Rectal smooth muscle tissue (tissue), 1 donor: ENCODE measurements around the gene NOX4.
"Not testable (repeated sequence)": the region's sequence is repeated elsewhere in the genome, so short reads cannot be mapped to it uniquely, and the experiment has no call there.

ENCODE experiments used
- H3K27ac ChIP-seq: one replicate; pipeline ENCODE4 v1.7.0; 2013; ENCODE audit warnings: low read depth, low read length, inconsistent platforms
- H3K27me3 ChIP-seq: one replicate; pipeline ENCODE4 v1.7.0; 2013; ENCODE audit warnings: low read length; ENCODE audit not compliant: control insufficient read depth, insufficient read depth
- H3K36me3 ChIP-seq: one replicate; pipeline ENCODE4 v1.7.0; 2013; ENCODE audit warnings: low read length; ENCODE audit not compliant: control insufficient read depth, insufficient read depth
- H3K4me1 ChIP-seq: one replicate; pipeline ENCODE4 v1.7.0; 2013; ENCODE audit warnings: low read length; ENCODE audit not compliant: control insufficient read depth, insufficient read depth
- H3K4me3 ChIP-seq: one replicate; pipeline ENCODE4 v1.7.0; 2013; ENCODE audit warnings: low read length
- H3K9ac ChIP-seq: one replicate; pipeline ENCODE4 v1.7.0; 2013; ENCODE audit warnings: low read length

Gene NOX4

GRCh38 chr11:89411112-89411511, 80.1 kb downstream of the NOX4 start:
- not testable (repeated sequence) for H3K36me3 ChIP-seq, H3K4me3 ChIP-seq, H3K27ac ChIP-seq, H3K9ac ChIP-seq, H3K4me1 ChIP-seq, H3K27me3 ChIP-seq

DNA sequence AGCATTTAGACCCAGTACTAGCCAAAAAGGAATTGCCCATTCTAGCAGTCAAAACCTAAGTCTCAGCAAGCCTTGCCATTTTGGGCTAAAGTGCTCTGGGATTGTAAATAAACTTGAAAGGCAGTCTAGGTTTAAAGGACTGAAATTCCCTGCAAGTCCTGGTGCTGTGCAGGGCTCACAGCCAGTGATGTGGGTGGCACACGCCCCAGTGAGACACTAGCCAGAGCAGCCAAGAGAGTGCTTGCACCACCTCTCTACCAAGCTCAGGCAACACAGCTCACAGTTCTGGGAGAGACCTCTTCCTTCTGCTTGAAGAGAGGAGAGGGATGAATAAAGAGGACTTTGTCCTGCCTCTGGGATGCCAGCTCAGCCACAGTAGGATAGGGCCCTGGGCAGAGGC, 80.5 kb downstream of the NOX4 start:
- H3K9ac ChIP-seq, H3K4me1 ChIP-seq, H3K27ac ChIP-seq, H3K4me3 ChIP-seq, H3K27me3 ChIP-seq, H3K36me3 ChIP-seq: not testable (repeated sequence)

- H3K27ac ChIP-seq, H3K9ac ChIP-seq, H3K36me3 ChIP-seq, H3K4me3 ChIP-seq, H3K4me1 ChIP-seq, H3K27me3 ChIP-seq: not testable (repeated sequence)
Observed at GRCh38 chr11:89408441-89408840, 82.7 kb downstream of the NOX4 start.

- Histone ChIP-seq H3K27ac (no peak overlapping the region), H3K27me3 (no peaks in the 10 kb centered on the region), H3K4me3 (no peak overlapping the region), H3K36me3 (no peaks in the 10 kb centered on the region), H3K4me1 (no peaks in the 10 kb centered on the region), H3K9ac (no peak overlapping the region)
Observed at GRCh38 chr11:89405629-89406028, 85.5 kb downstream of the NOX4 start.

DNA sequence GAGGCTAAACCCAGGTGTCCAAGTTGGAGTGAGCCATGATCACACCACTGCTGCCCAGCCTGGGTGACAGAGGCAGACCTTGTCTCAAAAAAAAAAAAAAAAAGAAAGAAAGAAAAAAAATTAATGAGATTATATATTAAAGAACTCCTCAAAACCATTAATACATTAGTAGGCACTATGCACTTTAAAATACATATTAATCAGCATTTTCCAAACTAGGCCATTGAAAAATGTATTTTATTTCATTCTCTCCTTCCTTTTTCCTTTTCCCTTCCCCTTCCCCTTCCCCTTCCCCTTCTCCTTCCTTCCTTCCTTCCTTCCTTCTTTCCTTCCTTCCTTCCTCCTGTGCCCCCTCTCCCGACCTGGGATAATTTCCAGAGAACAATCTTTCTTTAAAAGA, 99.5 kb downstream of the NOX4 start:
- H3K4me1 ChIP-seq, H3K27me3 ChIP-seq, H3K9ac ChIP-seq, H3K27ac ChIP-seq, H3K4me3 ChIP-seq, H3K36me3 ChIP-seq: not testable (repeated sequence)

GRCh38 chr11:89387501-89387900, 103.7 kb downstream of the NOX4 start:
- not testable (repeated sequence) for H3K9ac ChIP-seq, H3K4me1 ChIP-seq, H3K4me3 ChIP-seq, H3K27me3 ChIP-seq, H3K27ac ChIP-seq, H3K36me3 ChIP-seq

GRCh38 chr11:89382986-89383385, 108.2 kb downstream of the NOX4 start:
- H3K27ac ChIP-seq, H3K4me3 ChIP-seq, H3K4me1 ChIP-seq, H3K36me3 ChIP-seq, H3K27me3 ChIP-seq, H3K9ac ChIP-seq: not testable (repeated sequence)

GRCh38 chr11:89381094-89381493, 110.1 kb downstream of the NOX4 start:
- no peaks in the 10 kb centered on the region for H3K36me3 ChIP-seq
- no peaks in the 10 kb centered on the region for H3K4me1 ChIP-seq
- no peak overlapping the region for H3K4me3 ChIP-seq
- H3K27ac ChIP-seq: no peak overlapping the region
- H3K27me3 ChIP-seq: no peaks in the 10 kb centered on the region
- no peak overlapping the region for H3K9ac ChIP-seq

- not testable (repeated sequence) for H3K36me3 ChIP-seq, H3K27me3 ChIP-seq, H3K27ac ChIP-seq, H3K4me3 ChIP-seq, H3K4me1 ChIP-seq, H3K9ac ChIP-seq
Observed at GRCh38 chr11:89379976-89380771, 111.0 kb downstream of the NOX4 start.

DNA sequence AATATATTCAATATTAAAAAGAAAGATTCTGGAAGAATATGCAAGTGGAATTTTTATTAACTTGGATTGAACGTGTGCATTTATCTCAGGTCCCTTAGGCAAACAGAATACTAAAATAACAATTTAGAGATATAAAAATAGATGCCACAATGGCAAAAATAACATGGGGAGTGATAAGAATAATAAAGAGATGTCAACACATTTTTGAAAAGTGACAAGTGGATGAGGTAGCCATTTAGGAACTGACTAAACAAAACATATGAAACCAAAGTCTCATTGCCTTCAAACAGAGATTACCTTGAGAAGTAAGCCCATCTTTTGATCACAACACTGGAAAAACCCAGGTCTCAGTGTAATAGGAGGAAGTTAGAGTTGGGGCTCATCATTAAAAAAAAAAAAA, 112.2 kb downstream of the NOX4 start:
- H3K27ac ChIP-seq: not testable (repeated sequence)

GRCh38 chr11:89369356-89369755, 121.8 kb downstream of the NOX4 start:
- H3K4me1 ChIP-seq, H3K27ac ChIP-seq, H3K27me3 ChIP-seq, H3K36me3 ChIP-seq, H3K9ac ChIP-seq, H3K4me3 ChIP-seq: not testable (repeated sequence)

More for the DNA sequence above, 112.2 kb downstream of the NOX4 start:
- not testable (repeated sequence) for H3K27me3 ChIP-seq, H3K36me3 ChIP-seq, H3K4me1 ChIP-seq, H3K4me3 ChIP-seq, H3K9ac ChIP-seq

DNA sequence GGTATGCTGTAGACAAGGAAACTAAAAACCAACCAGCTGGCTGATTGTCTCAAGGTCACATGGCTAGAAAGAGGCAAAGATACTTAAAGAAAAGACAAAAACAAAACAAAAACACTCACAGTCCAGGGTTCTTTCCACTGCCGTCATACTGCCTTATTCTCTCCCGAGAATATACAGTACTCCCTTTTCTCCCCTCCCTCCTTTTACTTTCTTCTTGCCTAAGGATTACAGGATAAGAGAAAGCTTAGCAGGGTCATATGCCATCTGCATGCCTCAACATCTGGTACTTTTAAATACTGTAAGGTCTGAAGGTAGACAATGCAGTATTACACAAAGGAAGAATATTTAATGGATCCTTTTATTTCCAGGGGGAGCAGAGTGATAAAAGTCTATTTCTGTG, 126.3 kb downstream of the NOX4 start:
- not testable (repeated sequence) for H3K36me3 ChIP-seq, H3K27me3 ChIP-seq, H3K4me3 ChIP-seq

GRCh38 chr11:89361734-89362133, 129.4 kb downstream of the NOX4 start:
- Histone ChIP-seq H3K27ac (no peak overlapping the region), H3K9ac (no peak overlapping the region), H3K4me3 (no peak overlapping the region), H3K4me1 (no peaks in the 10 kb centered on the region), H3K27me3 (no peaks in the 10 kb centered on the region), H3K36me3 (no peaks in the 10 kb centered on the region)

More for the DNA sequence above, 126.3 kb downstream of the NOX4 start:
- H3K4me1 ChIP-seq, H3K27ac ChIP-seq, H3K9ac ChIP-seq: not testable (repeated sequence)
